NCI-H1092 (cell line): ENCODE measurements around the gene PARP14.
"Not testable (repeated sequence)": the region's sequence is repeated elsewhere in the genome, so short reads cannot be mapped to it uniquely, and the experiment has no call there.

Experiments
- DNase-seq: peaks from one replicate; lab custom pipeline; 2025; lab: John Stamatoyannopoulos, UW

PARP14 gene

DNA sequence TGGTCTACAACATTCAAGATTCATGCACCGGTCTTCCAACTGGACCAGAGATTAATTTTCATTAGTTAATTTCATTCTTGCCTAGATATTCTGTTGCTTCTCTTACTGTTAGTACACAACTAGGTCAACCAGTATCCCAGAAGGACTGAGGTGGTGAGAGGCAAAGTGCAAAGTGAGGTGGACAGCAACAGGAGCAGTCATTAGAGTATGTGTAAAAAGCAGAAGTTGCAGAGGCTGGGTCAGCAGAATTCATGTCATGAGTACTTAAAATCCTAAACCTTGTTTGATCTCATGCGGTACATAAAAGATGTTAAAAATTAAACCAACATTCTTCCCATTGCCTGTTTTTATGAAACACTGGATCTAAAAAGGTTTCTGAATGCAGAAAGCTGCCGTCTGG lies 46.7 kb downstream of the PARP14 start:
- no peak for DNase-seq

GRCh38 chr3:122727766-122728165 lies 47.1 kb downstream of the PARP14 start:
- DNase-seq, result no peak

GRCh38 chr3:122728186-122728585 lies 47.5 kb downstream of the PARP14 start:
- no peak for DNase-seq

DNA sequence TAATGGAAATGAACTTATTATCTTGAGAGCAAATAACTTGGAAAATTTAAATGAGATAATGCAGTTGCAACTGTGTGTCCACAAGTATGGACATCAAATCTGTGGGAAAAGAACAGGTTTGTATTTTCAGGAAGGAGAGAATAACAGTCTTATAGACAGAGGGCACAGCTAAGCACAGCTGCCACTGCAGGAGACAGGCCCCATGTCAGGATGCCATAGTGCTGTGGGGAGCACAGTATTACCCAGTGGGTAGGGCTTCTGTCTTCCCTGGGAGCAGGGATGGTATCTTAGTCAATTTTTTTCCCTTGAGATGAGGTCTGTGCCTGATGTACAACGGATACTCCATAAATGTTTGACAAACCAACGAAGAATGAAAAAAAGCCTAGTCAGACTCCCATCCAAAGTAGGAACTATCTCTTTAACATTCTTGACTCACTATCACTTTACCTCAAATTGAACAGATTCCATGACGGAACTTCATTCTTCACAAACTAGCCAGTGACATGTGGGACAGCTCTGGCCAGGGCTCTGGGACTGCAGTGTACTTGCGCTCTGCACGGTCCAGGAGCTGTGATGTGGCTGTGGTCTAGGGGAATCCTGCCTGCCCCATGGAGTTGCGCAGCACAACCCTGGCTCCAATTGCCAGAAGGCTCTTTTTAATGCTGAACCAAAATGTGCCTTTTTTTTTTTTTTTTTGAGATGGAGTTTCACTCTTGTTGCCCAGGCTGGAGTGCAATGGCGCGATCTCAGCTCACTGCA lies 48.3 kb downstream of the PARP14 start:
- no peak for DNase-seq

GRCh38 chr3:122730240-122730639 lies 49.6 kb downstream of the PARP14 start:
- no peak for DNase-seq

DNA sequence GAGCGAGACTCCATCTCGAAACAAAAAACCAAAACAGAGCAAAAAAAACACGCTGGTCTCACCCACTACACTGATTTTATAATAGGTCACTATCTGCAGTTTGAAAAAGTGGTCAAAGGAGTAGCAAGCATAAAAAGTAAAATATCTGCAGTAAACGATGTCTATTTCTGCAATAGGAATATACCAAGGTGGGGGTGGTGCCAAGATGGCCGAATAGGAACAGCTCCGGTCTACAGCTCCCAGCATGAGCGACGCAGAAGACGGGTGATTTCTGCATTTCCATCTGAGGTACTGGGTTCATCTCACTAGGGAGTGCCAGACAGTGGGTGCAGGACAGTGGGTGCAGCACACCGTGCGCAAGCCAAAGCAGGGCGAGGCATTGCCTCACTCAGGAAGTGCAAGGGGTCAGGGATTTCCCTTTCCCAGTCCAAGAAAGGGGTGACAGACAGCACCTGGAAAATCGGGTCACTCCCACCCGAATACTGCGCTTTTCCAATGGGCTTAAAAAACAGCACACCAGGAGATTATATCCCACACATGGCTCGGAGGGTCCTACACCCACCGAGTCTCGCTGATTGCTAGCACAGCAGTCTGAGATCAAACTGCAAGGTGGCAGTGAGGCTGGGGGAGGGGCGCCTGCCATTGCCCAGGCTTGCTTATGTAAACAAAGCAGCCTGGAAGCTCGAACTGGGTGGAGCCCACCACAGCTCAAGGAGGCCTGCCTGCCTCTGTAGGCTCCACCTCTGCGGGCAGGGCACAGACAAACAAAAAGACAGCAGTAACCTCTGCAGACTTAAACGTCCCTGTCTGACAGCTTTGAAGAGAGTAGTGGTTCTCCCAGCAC lies 52.3 kb downstream of the PARP14 start:
- DNase-seq, result not testable (repeated sequence)

DNA sequence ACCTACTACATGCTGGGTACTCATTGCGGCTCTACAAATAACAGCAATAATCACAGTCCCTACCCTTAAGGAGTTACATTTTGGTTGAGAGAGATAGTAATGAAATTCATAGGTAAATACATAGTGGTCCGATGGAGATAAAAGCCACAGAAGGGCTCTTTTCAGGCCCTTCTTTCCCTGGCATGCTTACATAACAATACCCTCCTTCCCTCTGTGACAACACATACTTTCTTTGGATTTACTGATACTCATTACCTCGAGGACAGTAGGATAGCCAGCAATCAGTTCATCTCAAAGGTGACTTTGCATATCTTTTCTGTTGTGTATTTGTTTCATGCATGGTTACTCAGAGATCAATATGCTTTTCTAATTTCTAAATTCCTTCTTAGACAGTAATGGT lies 58.5 kb downstream of the PARP14 start:
- DNase-seq, result no peak

DNA sequence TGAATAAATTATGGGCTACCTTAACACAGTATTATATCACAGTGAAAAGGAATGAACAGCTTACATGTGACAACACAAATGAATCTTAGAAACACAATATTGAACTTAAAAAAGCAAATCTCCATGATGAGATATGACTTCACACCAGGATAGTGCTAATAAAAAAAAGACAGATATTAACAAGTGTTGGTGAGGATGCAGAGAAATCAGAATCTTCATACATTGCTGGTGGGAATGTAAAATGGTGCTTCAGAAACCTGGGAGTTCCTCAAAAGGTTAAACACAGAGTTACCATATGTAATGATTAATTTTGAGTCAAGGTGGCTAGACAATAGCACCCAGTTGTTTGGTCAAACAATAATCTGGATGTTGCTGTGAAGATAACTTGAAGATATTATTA lies 61.6 kb downstream of the PARP14 start:
- no peak for DNase-seq

DNA sequence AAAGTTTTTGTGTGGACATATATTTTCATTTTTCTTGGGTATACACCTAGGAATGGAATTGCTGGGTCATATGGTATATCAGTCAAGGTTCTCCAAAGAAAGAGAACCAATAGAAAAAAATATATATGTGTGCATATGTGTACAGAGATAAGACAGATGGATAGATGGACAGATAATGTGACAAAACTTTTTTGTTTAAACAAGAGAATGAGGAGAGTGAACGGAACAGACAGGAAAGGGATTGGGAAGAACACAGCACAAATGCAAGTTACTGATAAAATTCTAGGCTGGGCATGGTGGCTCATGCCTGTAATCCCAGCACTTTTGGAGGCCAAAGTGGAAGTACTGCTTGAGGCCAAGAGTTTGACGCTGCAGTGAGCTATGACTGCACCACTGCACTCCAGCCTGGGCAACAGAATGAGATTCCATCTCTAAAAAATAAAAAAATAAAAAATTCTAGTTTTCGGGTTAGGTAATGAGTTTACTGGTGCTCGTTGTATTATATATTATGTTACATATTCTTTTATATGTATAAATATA lies 63.0 kb downstream of the PARP14 start:
- DNase-seq, result no peak

DNA sequence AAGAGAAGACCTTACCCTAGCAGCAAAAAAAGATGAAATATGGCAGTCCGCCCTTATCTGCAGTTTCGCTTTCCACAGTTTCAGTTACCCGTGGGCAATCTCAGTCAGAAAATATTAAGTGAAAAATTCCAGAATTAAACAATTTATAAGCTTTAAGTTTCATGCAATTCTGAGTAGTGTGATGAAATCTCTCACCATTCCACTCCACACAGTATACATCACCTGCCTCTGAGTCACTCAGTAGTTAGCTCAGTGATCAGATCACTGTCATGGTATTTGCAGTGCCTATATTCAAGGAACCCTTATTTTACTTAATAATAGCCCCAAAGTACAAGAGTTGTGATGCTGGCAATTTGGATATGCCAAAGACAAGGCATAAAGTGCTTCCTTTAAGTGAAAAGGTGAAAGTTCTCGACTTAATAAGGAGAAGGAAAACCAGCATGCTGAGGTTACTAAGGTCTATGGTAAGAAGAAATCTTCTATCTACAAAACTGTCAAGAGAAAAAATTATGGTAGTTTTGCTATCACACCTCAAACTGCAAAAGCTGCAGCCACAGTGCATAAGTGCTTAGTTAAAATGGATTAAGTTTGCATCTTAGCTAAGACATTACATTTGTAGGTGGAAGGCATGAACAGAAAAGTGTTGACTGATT lies 64.9 kb downstream of the PARP14 start:
- DNase-seq, result no peak

- DNase-seq, result not testable (repeated sequence)
These were observed 66.7 kb downstream of the PARP14 start for GRCh38 chr3:122747295-122747694.

- DNase-seq, result no peak
These were observed 67.7 kb downstream of the PARP14 start for GRCh38 chr3:122748347-122748746.

- no peak for DNase-seq
These were observed 74.3 kb downstream of the PARP14 start for GRCh38 chr3:122754929-122755328.

DNA sequence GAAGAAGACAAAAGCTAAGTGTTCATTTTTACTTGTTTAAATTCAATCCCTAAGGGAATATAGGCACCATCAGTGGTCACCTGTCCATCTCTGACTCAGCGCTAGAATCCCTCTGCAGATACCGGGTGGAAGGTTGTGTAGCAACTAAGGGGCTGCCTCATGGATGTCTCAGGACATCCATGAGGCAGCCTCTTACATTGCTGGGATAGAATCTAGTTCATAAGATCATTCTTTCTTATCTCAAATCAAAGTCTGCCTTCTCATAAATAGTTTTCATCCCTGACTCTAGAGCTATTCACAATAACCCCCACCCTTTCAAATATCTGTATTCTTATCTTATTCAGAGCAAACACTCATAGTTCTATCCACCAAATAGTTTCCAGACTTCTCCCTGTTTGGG lies 74.9 kb downstream of the PARP14 start:
- no peak for DNase-seq

- DNase-seq, result no peak
These were observed 78.4 kb downstream of the PARP14 start for GRCh38 chr3:122758877-122759560.

- DNase-seq, result no peak
These were observed 80.0 kb downstream of the PARP14 start for GRCh38 chr3:122760453-122761271.

GRCh38 chr3:122766430-122766829 lies 85.8 kb downstream of the PARP14 start:
- no peak for DNase-seq

- no peak for DNase-seq
These were observed 87.1 kb downstream of the PARP14 start for GRCh38 chr3:122767540-122768372.

DNA sequence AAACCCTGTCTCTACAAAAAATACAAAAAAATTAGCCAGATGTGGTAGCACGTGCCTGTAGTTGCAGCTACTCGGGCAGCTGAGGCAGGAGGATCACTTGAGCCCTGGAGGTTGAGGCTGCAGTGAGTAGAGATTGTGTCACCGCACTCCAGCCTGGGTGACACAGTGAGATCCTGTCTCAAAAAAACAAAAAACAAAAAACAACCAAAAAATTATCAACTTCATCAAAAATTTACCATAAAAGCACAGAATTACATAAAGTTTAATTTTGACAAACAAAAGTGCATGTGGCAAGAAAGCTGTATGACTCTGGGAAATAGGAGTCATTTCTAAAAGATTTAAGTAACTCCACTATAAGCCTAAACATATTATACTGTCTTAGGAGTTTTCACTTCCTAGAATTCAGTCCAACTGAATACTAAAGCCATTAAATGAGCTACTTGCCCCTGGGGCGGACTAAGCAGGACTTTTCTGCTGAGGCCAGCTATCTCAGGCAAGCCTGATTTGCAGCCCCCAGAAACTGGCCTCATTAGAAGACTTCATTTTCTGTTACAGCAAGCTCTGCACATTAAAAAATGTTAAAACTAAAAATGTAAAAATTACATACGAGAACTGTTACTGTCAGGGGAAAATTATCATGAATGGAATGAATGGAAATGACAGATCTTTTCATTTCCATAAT lies 90.0 kb downstream of the PARP14 start:
- DNase-seq, result no peak

DNA sequence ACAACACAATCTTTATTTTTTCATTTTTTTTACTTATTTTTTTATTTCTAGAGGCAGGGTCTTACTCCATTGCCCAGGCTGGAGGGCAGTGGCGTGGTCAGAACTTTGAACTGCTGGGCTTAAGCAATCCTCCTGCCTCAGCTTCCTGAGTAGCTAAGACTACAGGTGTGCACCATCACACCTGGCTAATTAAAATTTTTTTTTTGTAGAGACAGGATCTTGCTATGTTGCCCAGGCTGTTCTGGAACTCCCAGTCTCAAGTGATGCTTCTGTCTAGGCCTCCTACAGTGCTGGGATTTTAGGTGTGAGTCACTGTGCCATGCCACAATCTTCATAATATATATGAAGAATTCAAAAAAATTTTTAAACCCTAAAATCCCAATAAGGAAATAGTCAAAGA lies 92.2 kb downstream of the PARP14 start:
- DNase-seq, result no peak
